Ovary (tissue), 3 donors: Measurements from ENCODE around the gene RAB9A.

Experiments
- CTCF ChIP-seq, 3 donors: fragments of 450-650 bp in 2 of 3; fragments of 200-600 bp in 1 of 3; IDR thresholded peaks; one replicate each; pipeline versions ENCODE4 v1.5.1 to v1.8.0; 2016 to 2022; ENCODE audit warnings: antibody characterized with exemption in 3 of 3, mild to moderate bottlenecking in 1 of 3
- EP300 ChIP-seq: sonication (generic); formaldehyde crosslinking; IDR thresholded peaks from one replicate; pipeline ENCODE4 v1.6.1; 2017; ENCODE audit warnings: antibody characterized with exemption
- POLR2A ChIP-seq: fragments of 450-650 bp; IDR thresholded peaks from one replicate; pipeline ENCODE4 v1.6.1; 2017; ENCODE audit warnings: antibody characterized with exemption, mild to moderate bottlenecking, moderate library complexity
- donor health status: DM: no; HTN: no; CAD: no.

- TF ChIP-seq EP300 (no peak), POLR2A (no peak), CTCF (IDR thresholded peaks at IDR 0.05) (no peak)
Observed at GRCh38 chrX:13688384-13688957, 457 bp upstream of the RAB9A start.
